ENCODE measurements around the gene ZNF407. TPM values are rescaled to one million over a fixed set of nuclear protein-coding genes. Genes with fewer than 3 reads are reported as not detected.

ZNF407 gene
- total RNA-seq, 1 donor from 2014 or later, result 8.7 TPM

GRCh38 chr18:74589811-74590210, 7.9 kb upstream of the ZNF407 start:
- Histone ChIP-seq H3K4me1 (no peaks in the 10 kb centered on the region), H3K9me3 (peaks cover 0 to 41% of the 10 kb centered on the region in 2 donors), H3K27me3 (no peaks in the 10 kb centered on the region), H3K36me3 (peaks cover 8 to 13% of the 10 kb centered on the region in 2 donors), H3K4me3 (no peak overlapping the region), H3K27ac (no peak overlapping the region)
- no peak for TF ChIP-seq CTCF (IDR thresholded peaks at IDR 0.05)
- DNase-seq (ENCODE audit: low spot score in 2 of 2), result no peak
- intact Hi-C loops (cut with DNase I), result loop anchor here (10.0 kb wide), 1 partner anchor 1905 kb away; the partner anchor contains the start of gene ZNF516

- H3K27ac ChIP-seq, result no peak overlapping the region
- peaks cover 0 to 1% of the 10 kb centered on the region in 2 donors for H3K4me1 ChIP-seq
- H3K4me3 ChIP-seq, result no peak overlapping the region
- H3K9me3 ChIP-seq, result peaks cover 0 to 46% of the 10 kb centered on the region in 2 donors
- no peaks in the 10 kb centered on the region for H3K27me3 ChIP-seq
- peaks cover 8 to 13% of the 10 kb centered on the region in 2 donors for H3K36me3 ChIP-seq
- DNase-seq (ENCODE audit: low spot score in 2 of 2), result no peak
- no peak for TF ChIP-seq CTCF (IDR thresholded peaks at IDR 0.05)
- intact Hi-C loops (cut with DNase I), result loop anchor here (10.0 kb wide), 1 partner anchor 1904 kb away; the partner anchor contains the start of gene ZNF516
These were observed 7.0 kb upstream of the ZNF407 start for GRCh38 chr18:74590671-74591070.

GRCh38 chr18:74595431-74595830, 2.2 kb upstream of the ZNF407 start:
- Histone ChIP-seq H3K27ac (peak overlapping the region in 1 of 2 donors; percentile 7), H3K27me3 (no peaks in the 10 kb centered on the region), H3K36me3 (peaks cover 8 to 13% of the 10 kb centered on the region in 2 donors), H3K4me3 (peak overlapping the region; percentile 84 to 89), H3K9me3 (peaks cover 0 to 44% of the 10 kb centered on the region in 2 donors), H3K4me1 (peaks cover 0 to 17% of the 10 kb centered on the region in 2 donors)
- DNase-seq (ENCODE audit: low spot score in 2 of 2), result no peak
- intact Hi-C loops (cut with DNase I), result loop anchor here (10.0 kb wide), 1 partner anchor 1899 kb away; the partner anchor contains the start of gene ZNF516
- no peak for TF ChIP-seq CTCF (IDR thresholded peaks at IDR 0.05)

- Histone ChIP-seq H3K27ac (peak overlapping the region; percentile 99), H3K9me3 (peaks cover 0 to 28% of the 10 kb centered on the region in 2 donors), H3K4me1 (peaks cover 0 to 17% of the 10 kb centered on the region in 2 donors), H3K36me3 (peaks cover 8 to 13% of the 10 kb centered on the region in 2 donors), H3K27me3 (no peaks in the 10 kb centered on the region), H3K4me3 (peak overlapping the region; percentile 84 to 89)
- intact Hi-C loops (cut with DNase I), result loop anchor here (1.0 to 10.0 kb wide), 3 partner anchors 101 to 1898 kb away; partner anchors contain the start of genes CNDP2, PTGR3 and ZNF516
- DNase-seq (ENCODE audit: low spot score in 2 of 2), result peak in 1 of 2 donors; percentile 79
- no peak for TF ChIP-seq CTCF (IDR thresholded peaks at IDR 0.05)
These were observed 522 bp upstream of the ZNF407 start for GRCh38 chr18:74597034-74597661.

- peak in 1 of 2 donors; percentile 73 for DNase-seq (ENCODE audit: low spot score in 2 of 2)
- Histone ChIP-seq H3K27me3 (no peaks in the 10 kb centered on the region), H3K36me3 (peaks cover 3 to 5% of the 10 kb centered on the region in 2 donors), H3K9me3 (peaks cover 0 to 18% of the 10 kb centered on the region in 2 donors), H3K27ac (peak overlapping the region; percentile 99), H3K4me3 (peak overlapping the region; percentile 84 to 89), H3K4me1 (peaks cover 0 to 17% of the 10 kb centered on the region in 2 donors)
- intact Hi-C loops (cut with DNase I), result loop anchor here (2.0 to 10.0 kb wide), 2 partner anchors 452 to 1896 kb away; partner anchors contain the start of genes FBXO15 and ZNF516
- TF ChIP-seq CTCF (IDR thresholded peaks at IDR 0.05), result peak in 1 of 3 experiments; percentile 23
These were observed 806 bp downstream of the ZNF407 start for GRCh38 chr18:74598350-74599001.

All from ascending aorta (tissue), 2 donors.